Upper lobe of left lung (tissue), 6 donors: ENCODE results near the gene ACP7. TPM values are rescaled to one million over a fixed set of nuclear protein-coding genes. Genes with fewer than 3 reads are reported as not detected.

Experiments
- ATAC-seq, 2 donors: fragments of 200-7000 bp; cut with Tn5 transposase; one replicate each; pipeline ENCODE4 v1.9.1; 2022; ENCODE audit warnings: mild to moderate bottlenecking in 2 of 2, moderate library complexity in 2 of 2; ENCODE audit not compliant: low FRiP score in 2 of 2
- DNase-seq, 2 donors: peaks; one replicate each; pipeline ENCODE4 v3.0.0-alpha.2; 2019 to 2020
- H3K27ac ChIP-seq, 4 donors: fragments of 200-600 bp; sonication (generic); one replicate each; pipeline ENCODE4 v1.5.1; 2016 to 2019
- H3K27me3 ChIP-seq, 4 donors: fragments of 200-600 bp; sonication (generic); one replicate each; pipeline ENCODE4 v1.5.1; 2017 to 2019
- H3K36me3 ChIP-seq, 4 donors: fragments of 200-600 bp; sonication (generic); one replicate each; pipeline ENCODE4 v1.5.1; 2016 to 2019
- H3K4me1 ChIP-seq, 4 donors: fragments of 200-600 bp; sonication (generic); one replicate each; pipeline ENCODE4 v1.5.1; 2018 to 2019
- H3K4me3 ChIP-seq, 4 donors: fragments of 200-600 bp; sonication (generic); one replicate each; pipeline ENCODE4 v1.5.1; 2017 to 2019; ENCODE audit warnings: mild to moderate bottlenecking in 2 of 4, moderate library complexity in 1 of 4
- H3K9me3 ChIP-seq, 4 donors: fragments of 200-600 bp; sonication (generic); one replicate each; pipeline ENCODE4 v1.5.1; 2018 to 2019
- EP300 ChIP-seq, 4 donors: sonication (generic); formaldehyde crosslinking; IDR thresholded peaks; one replicate each; pipeline ENCODE4 v1.5.1; 2017; ENCODE audit warnings: antibody characterized with exemption in 4 of 4, control low read depth in 2 of 4
- POLR2A ChIP-seq, 4 donors: fragments of 450-650 bp; IDR thresholded peaks; one replicate each; pipeline ENCODE4 v1.5.1; 2016 to 2017; ENCODE audit warnings: antibody characterized with exemption in 4 of 4, mild to moderate bottlenecking in 2 of 4
- POLR2AphosphoS5 ChIP-seq, 2 donors: sonication (generic); formaldehyde crosslinking; IDR thresholded peaks; one replicate each; pipeline ENCODE4 v1.5.1; 2017; ENCODE audit warnings: antibody characterized with exemption in 2 of 2
- WGBS, 2 donors: methylation state at CpG; one replicate each; pipeline ENCODE4 v1.1.5; 2017 to 2018; 5-methylcytosine and 5-hydroxymethylcytosine counted together
- total RNA-seq, 6 donors: library from RNA; depleted of rRNA in 4 of 6; stranded (reverse); fragments of >200 nt in 4 of 6; gene quantifications; one replicate each; pipeline versions ENCODE4 v1.1.0 to v1.2.1, GENCODE V29; 2016 to 2021
- TF ChIP-seq, protein P1 (sequence below), 6 experiments: fragments of 450-650 bp in 4 of 6; fragments of 200-600 bp in 2 of 6; sonication (generic) in 2 of 6; IDR thresholded peaks; one replicate each; pipeline ENCODE4 v1.5.1; 2016 to 2019; ENCODE audit warnings: antibody characterized with exemption in 6 of 6
- donor health status: DM: no; HTN: no; CAD: no; lungs with moderate emphysema.
- donor health status: DM: no; HTN: yes; CAD: no; lungs with severe emphysema.

ACP7 gene
- total RNA-seq, 6 donors from 2014 or later = not detected

DNA sequence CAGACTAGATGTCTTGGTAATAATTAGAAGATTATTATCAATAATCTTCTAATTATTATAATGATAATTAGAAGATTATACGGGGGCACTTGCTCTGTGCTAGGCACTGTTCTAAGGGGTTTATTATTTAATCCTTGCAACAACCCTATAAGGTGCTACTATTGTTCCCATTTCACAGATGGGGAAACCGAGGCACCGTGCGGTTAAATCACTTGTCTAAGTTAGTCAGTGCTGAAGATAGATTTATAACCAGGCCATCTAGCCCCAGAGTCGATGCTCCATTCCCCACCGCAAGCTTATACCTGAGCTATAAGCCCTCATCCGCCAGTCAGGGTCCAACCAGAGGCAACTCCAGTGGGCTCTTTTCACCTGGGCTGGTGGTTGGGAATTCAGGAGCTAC, 2.0 kb upstream of the ACP7 start:
- no peak overlapping the region for H3K4me3 ChIP-seq
- TF ChIP-seq EP300 (IDR thresholded peaks at IDR 0.05) (no peak), POLR2AphosphoS5 (IDR thresholded peaks at IDR 0.05) (no peak), POLR2A (IDR thresholded peaks at IDR 0.05) (no peak)
- TF ChIP-seq, protein P1, sequence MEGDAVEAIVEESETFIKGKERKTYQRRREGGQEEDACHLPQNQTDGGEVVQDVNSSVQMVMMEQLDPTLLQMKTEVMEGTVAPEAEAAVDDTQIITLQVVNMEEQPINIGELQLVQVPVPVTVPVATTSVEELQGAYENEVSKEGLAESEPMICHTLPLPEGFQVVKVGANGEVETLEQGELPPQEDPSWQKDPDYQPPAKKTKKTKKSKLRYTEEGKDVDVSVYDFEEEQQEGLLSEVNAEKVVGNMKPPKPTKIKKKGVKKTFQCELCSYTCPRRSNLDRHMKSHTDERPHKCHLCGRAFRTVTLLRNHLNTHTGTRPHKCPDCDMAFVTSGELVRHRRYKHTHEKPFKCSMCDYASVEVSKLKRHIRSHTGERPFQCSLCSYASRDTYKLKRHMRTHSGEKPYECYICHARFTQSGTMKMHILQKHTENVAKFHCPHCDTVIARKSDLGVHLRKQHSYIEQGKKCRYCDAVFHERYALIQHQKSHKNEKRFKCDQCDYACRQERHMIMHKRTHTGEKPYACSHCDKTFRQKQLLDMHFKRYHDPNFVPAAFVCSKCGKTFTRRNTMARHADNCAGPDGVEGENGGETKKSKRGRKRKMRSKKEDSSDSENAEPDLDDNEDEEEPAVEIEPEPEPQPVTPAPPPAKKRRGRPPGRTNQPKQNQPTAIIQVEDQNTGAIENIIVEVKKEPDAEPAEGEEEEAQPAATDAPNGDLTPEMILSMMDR (IDR thresholded peaks at IDR 0.05) = no peak
- WGBS, 2 donors = 87 to 93% methylated on average over 7 of the region's 7 CpGs
- no peak for ATAC-seq
- no peaks in the 10 kb centered on the region for H3K36me3 ChIP-seq
- H3K27ac ChIP-seq = no peak overlapping the region
- H3K9me3 ChIP-seq = no peaks in the 10 kb centered on the region
- H3K4me1 ChIP-seq = peaks cover 11 to 16% (median 12%) of the 10 kb centered on the region in 4 donors
- no peak for DNase-seq
- peaks cover 0 to 16% (median 10%) of the 10 kb centered on the region in 4 donors for H3K27me3 ChIP-seq

DNA sequence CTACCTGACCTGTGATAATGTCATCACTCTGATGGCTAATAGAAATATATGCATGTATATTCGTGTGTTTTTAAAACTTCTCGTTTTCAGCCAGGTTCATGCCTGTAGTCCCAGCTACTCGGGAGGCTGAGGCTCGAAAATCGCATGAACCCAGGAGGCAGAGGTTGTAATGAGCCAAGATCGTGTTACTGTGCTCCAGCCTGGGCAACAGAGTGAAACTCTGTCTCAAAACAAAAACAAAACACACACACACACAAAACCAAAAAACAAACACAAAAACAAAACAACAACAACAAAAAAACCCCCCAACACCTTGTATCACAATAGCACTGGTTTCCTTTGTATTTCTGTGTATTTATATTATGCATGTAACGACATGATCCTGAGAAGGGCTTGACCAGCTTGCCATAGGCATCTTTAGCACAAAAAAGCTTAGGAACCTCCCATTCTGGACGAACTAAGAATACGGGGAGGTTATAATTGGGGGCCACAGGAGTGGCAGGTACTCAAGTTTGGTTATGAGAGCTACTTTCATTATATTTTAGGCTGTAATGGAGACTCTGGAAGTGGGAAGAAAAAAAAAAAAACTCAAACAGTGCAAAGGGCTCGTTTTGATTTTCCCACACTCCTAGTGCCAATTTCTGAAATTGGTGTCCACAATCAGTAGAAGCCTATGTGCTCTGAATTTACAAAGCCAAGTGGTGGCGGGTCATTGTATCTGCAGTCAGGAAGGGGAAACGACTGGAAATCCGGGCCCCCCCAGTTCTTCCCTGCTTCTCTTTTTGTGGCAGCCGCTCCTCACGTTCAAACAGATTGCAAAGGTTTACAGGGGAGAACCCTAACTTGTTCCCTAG, 1.2 kb upstream of the ACP7 start:
- H3K9me3 ChIP-seq = no peaks in the 10 kb centered on the region
- peaks cover 0 to 16% (median 10%) of the 10 kb centered on the region in 4 donors for H3K27me3 ChIP-seq
- no peaks in the 10 kb centered on the region for H3K36me3 ChIP-seq
- peaks cover 11 to 16% (median 12%) of the 10 kb centered on the region in 4 donors for H3K4me1 ChIP-seq
- H3K4me3 ChIP-seq = peak overlapping the region in 1 of 4 donors; percentile 17
- ATAC-seq (no peak), DNase-seq (no peak)
- TF ChIP-seq, protein P1 (IDR thresholded peaks at IDR 0.05) = no peak
- H3K27ac ChIP-seq = no peak overlapping the region
- 21 to 23% methylated on average over 15 of the region's 15 CpGs for WGBS, 2 donors

DNA sequence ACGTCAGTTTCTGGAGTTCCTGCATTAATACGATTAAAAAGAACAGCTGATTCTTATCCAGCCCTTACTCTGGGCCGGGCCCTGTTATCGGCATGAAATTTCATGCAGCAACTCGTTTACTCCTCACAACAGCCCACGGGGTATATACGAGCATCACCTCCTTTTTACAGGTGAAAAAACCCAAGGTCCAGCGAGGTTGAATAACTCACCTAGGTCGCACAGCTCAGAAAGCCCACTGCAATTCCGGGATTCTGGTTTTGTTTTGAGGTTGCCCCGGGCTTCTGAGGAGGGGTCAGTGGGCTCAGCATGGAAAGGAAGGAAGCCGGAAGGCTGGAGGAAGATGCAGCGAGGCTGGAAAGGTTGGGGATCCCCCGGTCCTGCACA, 577 bp upstream of the ACP7 start:
- DNase-seq = no peak
- Histone ChIP-seq H3K36me3 (no peaks in the 10 kb centered on the region), H3K4me3 (peak overlapping the region in 3 of 4 donors; percentile 13 to 17 (median 17)), H3K27me3 (peaks cover 0 to 16% (median 10%) of the 10 kb centered on the region in 4 donors), H3K4me1 (peaks cover 11 to 16% (median 12%) of the 10 kb centered on the region in 4 donors), H3K9me3 (no peaks in the 10 kb centered on the region), H3K27ac (no peak overlapping the region)
- no peak for ATAC-seq
- TF ChIP-seq POLR2A (IDR thresholded peaks at IDR 0.05) (no peak), POLR2AphosphoS5 (IDR thresholded peaks at IDR 0.05) (no peak)
- 1 to 4% methylated on average over 14 of the region's 14 CpGs for WGBS, 2 donors

DNA sequence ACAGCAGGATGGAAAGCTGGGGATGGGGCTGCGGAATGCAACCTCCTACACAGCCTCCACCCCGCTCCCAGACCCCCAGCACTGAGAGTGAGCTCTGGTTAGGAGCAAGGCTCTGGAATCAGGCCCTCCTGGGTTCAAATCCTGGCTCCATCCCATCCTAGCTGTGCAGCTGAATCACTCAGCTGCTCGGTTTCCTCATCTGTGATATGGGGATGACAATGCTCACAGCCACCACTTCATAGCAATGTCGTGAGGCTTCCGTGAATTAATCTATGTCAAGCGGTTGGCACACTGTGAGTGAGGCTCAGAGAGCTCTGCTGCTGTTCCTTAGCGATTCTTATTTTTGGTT, 538 bp downstream of the ACP7 start:
- peaks cover 0 to 16% (median 10%) of the 10 kb centered on the region in 4 donors for H3K27me3 ChIP-seq
- no peaks in the 10 kb centered on the region for H3K9me3 ChIP-seq
- peaks cover 11 to 16% (median 12%) of the 10 kb centered on the region in 4 donors for H3K4me1 ChIP-seq
- H3K27ac ChIP-seq = no peak overlapping the region
- ATAC-seq (no peak), DNase-seq (no peak)
- TF ChIP-seq EP300 (IDR thresholded peaks at IDR 0.05) = no peak
- no peak for TF ChIP-seq POLR2A (IDR thresholded peaks at IDR 0.05)
- TF ChIP-seq POLR2AphosphoS5 (IDR thresholded peaks at IDR 0.05) = no peak
- TF ChIP-seq, protein P1 (IDR thresholded peaks at IDR 0.05) = no peak
- H3K36me3 ChIP-seq = no peaks in the 10 kb centered on the region
- H3K4me3 ChIP-seq = no peak overlapping the region
- WGBS, 2 donors = 75 to 76% methylated on average over 5 to 7 of the region's 7 CpGs

DNA sequence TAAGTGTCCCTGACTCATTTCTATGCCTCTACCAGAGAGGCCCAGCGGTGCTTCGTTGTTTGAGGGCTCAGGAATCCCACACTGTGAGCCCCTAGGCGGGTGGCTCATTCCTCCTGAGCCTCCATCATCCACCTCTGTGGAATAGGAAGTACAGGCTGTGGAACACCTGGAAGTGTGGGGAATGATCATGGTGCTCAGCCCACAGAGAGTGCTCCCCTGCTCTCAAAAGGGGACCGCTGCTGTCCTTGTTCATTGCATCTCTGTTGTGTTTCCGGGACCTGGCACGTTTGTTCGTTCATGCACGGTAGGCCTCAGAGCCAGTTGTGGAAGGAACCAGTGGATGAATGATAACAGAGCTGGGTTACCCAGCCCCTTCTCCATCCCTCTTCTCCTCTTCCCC, 1.2 kb downstream of the ACP7 start:
- no peaks in the 10 kb centered on the region for H3K36me3 ChIP-seq
- H3K4me3 ChIP-seq = no peak overlapping the region
- peaks cover 0 to 16% (median 10%) of the 10 kb centered on the region in 4 donors for H3K27me3 ChIP-seq
- TF ChIP-seq, protein P1 (IDR thresholded peaks at IDR 0.05) = no peak
- TF ChIP-seq EP300 (IDR thresholded peaks at IDR 0.05) (no peak), POLR2AphosphoS5 (IDR thresholded peaks at IDR 0.05) (no peak), POLR2A (IDR thresholded peaks at IDR 0.05) (no peak)
- no peaks in the 10 kb centered on the region for H3K9me3 ChIP-seq
- H3K27ac ChIP-seq = no peak overlapping the region
- 92 to 93% methylated on average over 6 to 8 of the region's 8 CpGs for WGBS, 2 donors
- ATAC-seq (no peak), DNase-seq (no peak)
- H3K4me1 ChIP-seq = peaks cover 11 to 16% (median 12%) of the 10 kb centered on the region in 4 donors
